Measurements from ENCODE around the gene HSF2.

DNA sequence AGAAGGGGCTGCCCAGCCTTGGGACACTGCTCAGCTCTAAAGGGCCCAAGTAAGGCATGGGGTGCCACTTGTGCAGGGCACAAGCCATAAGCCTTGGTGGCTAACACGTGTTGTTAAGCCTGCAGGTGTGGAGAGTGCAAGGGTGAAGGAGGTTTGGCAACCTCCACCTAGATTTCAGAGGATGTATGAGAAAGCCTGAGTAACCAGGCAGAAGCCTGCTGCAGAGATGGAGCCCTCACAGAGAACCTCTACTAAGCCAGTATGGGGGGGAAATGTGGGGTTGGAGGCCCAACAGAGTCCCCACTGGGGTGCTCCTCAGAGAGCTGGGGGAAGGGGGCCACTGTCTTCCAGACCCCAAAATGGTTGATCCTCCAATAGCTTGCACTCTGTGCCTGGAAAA lies 39.5 kb downstream of the HSF2 start:
- TF ChIP-seq, protein P1, sequence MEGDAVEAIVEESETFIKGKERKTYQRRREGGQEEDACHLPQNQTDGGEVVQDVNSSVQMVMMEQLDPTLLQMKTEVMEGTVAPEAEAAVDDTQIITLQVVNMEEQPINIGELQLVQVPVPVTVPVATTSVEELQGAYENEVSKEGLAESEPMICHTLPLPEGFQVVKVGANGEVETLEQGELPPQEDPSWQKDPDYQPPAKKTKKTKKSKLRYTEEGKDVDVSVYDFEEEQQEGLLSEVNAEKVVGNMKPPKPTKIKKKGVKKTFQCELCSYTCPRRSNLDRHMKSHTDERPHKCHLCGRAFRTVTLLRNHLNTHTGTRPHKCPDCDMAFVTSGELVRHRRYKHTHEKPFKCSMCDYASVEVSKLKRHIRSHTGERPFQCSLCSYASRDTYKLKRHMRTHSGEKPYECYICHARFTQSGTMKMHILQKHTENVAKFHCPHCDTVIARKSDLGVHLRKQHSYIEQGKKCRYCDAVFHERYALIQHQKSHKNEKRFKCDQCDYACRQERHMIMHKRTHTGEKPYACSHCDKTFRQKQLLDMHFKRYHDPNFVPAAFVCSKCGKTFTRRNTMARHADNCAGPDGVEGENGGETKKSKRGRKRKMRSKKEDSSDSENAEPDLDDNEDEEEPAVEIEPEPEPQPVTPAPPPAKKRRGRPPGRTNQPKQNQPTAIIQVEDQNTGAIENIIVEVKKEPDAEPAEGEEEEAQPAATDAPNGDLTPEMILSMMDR (IDR thresholded peaks at IDR 0.05), result no peak
- TF ChIP-seq POLR2A (IDR thresholded peaks at IDR 0.05), result no peak
